PC-9 (cell line): ENCODE measurements around the gene NFIA.

Experiments
- EZH2 ChIP-seq: fragments of 200-600 bp; sonication (generic); IDR thresholded peaks from 2 replicates; pipeline ENCODE4 v1.8.0; 2017; ENCODE audit warnings: antibody characterized with exemption, low read depth
- TF ChIP-seq, protein P1 (sequence below): fragments of 200-600 bp; sonication (generic); conservative IDR thresholded peaks from 2 replicates; pipeline ENCODE4 v1.6.1; 2017; ENCODE audit warnings: mixed run types, antibody characterized with exemption, mild to moderate bottlenecking, moderate library complexity

- TF ChIP-seq, protein P1, sequence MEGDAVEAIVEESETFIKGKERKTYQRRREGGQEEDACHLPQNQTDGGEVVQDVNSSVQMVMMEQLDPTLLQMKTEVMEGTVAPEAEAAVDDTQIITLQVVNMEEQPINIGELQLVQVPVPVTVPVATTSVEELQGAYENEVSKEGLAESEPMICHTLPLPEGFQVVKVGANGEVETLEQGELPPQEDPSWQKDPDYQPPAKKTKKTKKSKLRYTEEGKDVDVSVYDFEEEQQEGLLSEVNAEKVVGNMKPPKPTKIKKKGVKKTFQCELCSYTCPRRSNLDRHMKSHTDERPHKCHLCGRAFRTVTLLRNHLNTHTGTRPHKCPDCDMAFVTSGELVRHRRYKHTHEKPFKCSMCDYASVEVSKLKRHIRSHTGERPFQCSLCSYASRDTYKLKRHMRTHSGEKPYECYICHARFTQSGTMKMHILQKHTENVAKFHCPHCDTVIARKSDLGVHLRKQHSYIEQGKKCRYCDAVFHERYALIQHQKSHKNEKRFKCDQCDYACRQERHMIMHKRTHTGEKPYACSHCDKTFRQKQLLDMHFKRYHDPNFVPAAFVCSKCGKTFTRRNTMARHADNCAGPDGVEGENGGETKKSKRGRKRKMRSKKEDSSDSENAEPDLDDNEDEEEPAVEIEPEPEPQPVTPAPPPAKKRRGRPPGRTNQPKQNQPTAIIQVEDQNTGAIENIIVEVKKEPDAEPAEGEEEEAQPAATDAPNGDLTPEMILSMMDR: no peak
- TF ChIP-seq EZH2: no peak
Observed at GRCh38 chr1:61449410-61449809, 367.0 kb downstream of the NFIA start.
